ENCODE data around the gene CACNA1B.

Gene CACNA1B

GRCh38 chr9:137969685-137970084, 92.1 kb downstream of the CACNA1B start:
- Histone ChIP-seq H3K9me3 (ENCODE audit: insufficient read depth, low read length) (no peaks in the 10 kb centered on the region), H3K4me1 (ENCODE audit: insufficient read depth, insufficient read length) (peaks cover 3% of the 10 kb centered on the region), H3K9ac (ENCODE audit: insufficient read length, low read depth) (no peak overlapping the region), H3K36me3 (ENCODE audit: insufficient read depth, insufficient read length, low read length) (peaks cover 53% of the 10 kb centered on the region), H3K4me3 (ENCODE audit: insufficient read length, low read depth) (no peak overlapping the region), H3K27me3 (ENCODE audit: insufficient read depth, insufficient read length) (no peaks in the 10 kb centered on the region)
- TF ChIP-seq ZNF274 (IDR thresholded peaks at IDR 0.05; ENCODE audit: low read depth, low read length): no peak
- no peak for TF ChIP-seq SUZ12 (IDR thresholded peaks at IDR 0.05; ENCODE audit: extremely low read depth, insufficient read depth, insufficient read length)
- TF ChIP-seq YY1 (IDR thresholded peaks at IDR 0.05; ENCODE audit: insufficient read depth, insufficient read length): no peak
- DNase-seq (ENCODE audit: low read depth, low spot score): no peak

- H3K27me3 ChIP-seq (ENCODE audit: insufficient read depth, insufficient read length): no peaks in the 10 kb centered on the region
- no peak for DNase-seq (ENCODE audit: low read depth, low spot score)
- H3K36me3 ChIP-seq (ENCODE audit: insufficient read depth, insufficient read length, low read length): peaks cover 53% of the 10 kb centered on the region
- H3K9ac ChIP-seq (ENCODE audit: insufficient read length, low read depth): no peak overlapping the region
- H3K9me3 ChIP-seq (ENCODE audit: insufficient read depth, low read length): no peaks in the 10 kb centered on the region
- no peak overlapping the region for H3K4me3 ChIP-seq (ENCODE audit: insufficient read length, low read depth)
- TF ChIP-seq YY1 (IDR thresholded peaks at IDR 0.05; ENCODE audit: insufficient read depth, insufficient read length) (no peak), SUZ12 (IDR thresholded peaks at IDR 0.05; ENCODE audit: extremely low read depth, insufficient read depth, insufficient read length) (no peak), ZNF274 (IDR thresholded peaks at IDR 0.05; ENCODE audit: low read depth, low read length) (no peak)
- H3K4me1 ChIP-seq (ENCODE audit: insufficient read depth, insufficient read length): peaks cover 3% of the 10 kb centered on the region
These were observed 92.5 kb downstream of the CACNA1B start for GRCh38 chr9:137970098-137970497.

- Histone ChIP-seq H3K9ac (ENCODE audit: insufficient read length, low read depth) (no peak overlapping the region), H3K4me1 (ENCODE audit: insufficient read depth, insufficient read length) (peaks cover 3% of the 10 kb centered on the region), H3K9me3 (ENCODE audit: insufficient read depth, low read length) (no peaks in the 10 kb centered on the region), H3K27me3 (ENCODE audit: insufficient read depth, insufficient read length) (no peaks in the 10 kb centered on the region), H3K36me3 (ENCODE audit: insufficient read depth, insufficient read length, low read length) (peaks cover 60% of the 10 kb centered on the region), H3K4me3 (ENCODE audit: insufficient read length, low read depth) (no peak overlapping the region)
- no peak for DNase-seq (ENCODE audit: low read depth, low spot score)
- TF ChIP-seq SUZ12 (IDR thresholded peaks at IDR 0.05; ENCODE audit: extremely low read depth, insufficient read depth, insufficient read length): no peak
- TF ChIP-seq ZNF274 (IDR thresholded peaks at IDR 0.05; ENCODE audit: low read depth, low read length): no peak
- TF ChIP-seq YY1 (IDR thresholded peaks at IDR 0.05; ENCODE audit: insufficient read depth, insufficient read length): no peak
These were observed 93.3 kb downstream of the CACNA1B start for GRCh38 chr9:137970686-137971476.

GRCh38 chr9:137971477-137972138, 94.0 kb downstream of the CACNA1B start:
- Histone ChIP-seq H3K4me1 (ENCODE audit: insufficient read depth, insufficient read length) (peaks cover 3% of the 10 kb centered on the region), H3K9me3 (ENCODE audit: insufficient read depth, low read length) (no peaks in the 10 kb centered on the region), H3K4me3 (ENCODE audit: insufficient read length, low read depth) (no peak overlapping the region), H3K27me3 (ENCODE audit: insufficient read depth, insufficient read length) (no peaks in the 10 kb centered on the region), H3K36me3 (ENCODE audit: insufficient read depth, insufficient read length, low read length) (peaks cover 65% of the 10 kb centered on the region), H3K9ac (ENCODE audit: insufficient read length, low read depth) (no peak overlapping the region)
- no peak for DNase-seq (ENCODE audit: low read depth, low spot score)
- TF ChIP-seq ZNF274 (IDR thresholded peaks at IDR 0.05; ENCODE audit: low read depth, low read length): no peak
- TF ChIP-seq YY1 (IDR thresholded peaks at IDR 0.05; ENCODE audit: insufficient read depth, insufficient read length): no peak
- TF ChIP-seq SUZ12 (IDR thresholded peaks at IDR 0.05; ENCODE audit: extremely low read depth, insufficient read depth, insufficient read length): no peak

GRCh38 chr9:137972355-137972987, 94.9 kb downstream of the CACNA1B start:
- no peak for DNase-seq (ENCODE audit: low read depth, low spot score)

GRCh38 chr9:137972988-137973470, 95.4 kb downstream of the CACNA1B start:
- H3K4me1 ChIP-seq (ENCODE audit: insufficient read depth, insufficient read length): peaks cover 3% of the 10 kb centered on the region
- no peak for TF ChIP-seq YY1 (IDR thresholded peaks at IDR 0.05; ENCODE audit: insufficient read depth, insufficient read length)
- TF ChIP-seq ZNF274 (IDR thresholded peaks at IDR 0.05; ENCODE audit: low read depth, low read length): no peak
- no peak for TF ChIP-seq SUZ12 (IDR thresholded peaks at IDR 0.05; ENCODE audit: extremely low read depth, insufficient read depth, insufficient read length)
- DNase-seq (ENCODE audit: low read depth, low spot score): no peak

More at GRCh38 chr9:137972355-137972987, 94.9 kb downstream of the CACNA1B start:
- no peaks in the 10 kb centered on the region for H3K27me3 ChIP-seq (ENCODE audit: insufficient read depth, insufficient read length)
- H3K4me1 ChIP-seq (ENCODE audit: insufficient read depth, insufficient read length): peaks cover 3% of the 10 kb centered on the region
- H3K9ac ChIP-seq (ENCODE audit: insufficient read length, low read depth): no peak overlapping the region
- H3K4me3 ChIP-seq (ENCODE audit: insufficient read length, low read depth): no peak overlapping the region
- TF ChIP-seq ZNF274 (IDR thresholded peaks at IDR 0.05; ENCODE audit: low read depth, low read length) (no peak), SUZ12 (IDR thresholded peaks at IDR 0.05; ENCODE audit: extremely low read depth, insufficient read depth, insufficient read length) (no peak), YY1 (IDR thresholded peaks at IDR 0.05; ENCODE audit: insufficient read depth, insufficient read length) (no peak)
- no peaks in the 10 kb centered on the region for H3K9me3 ChIP-seq (ENCODE audit: insufficient read depth, low read length)
- peaks cover 61% of the 10 kb centered on the region for H3K36me3 ChIP-seq (ENCODE audit: insufficient read depth, insufficient read length, low read length)

More at GRCh38 chr9:137972988-137973470, 95.4 kb downstream of the CACNA1B start:
- H3K36me3 ChIP-seq (ENCODE audit: insufficient read depth, insufficient read length, low read length): peaks cover 65% of the 10 kb centered on the region
- no peak overlapping the region for H3K4me3 ChIP-seq (ENCODE audit: insufficient read length, low read depth)
- no peak overlapping the region for H3K9ac ChIP-seq (ENCODE audit: insufficient read length, low read depth)
- no peaks in the 10 kb centered on the region for H3K9me3 ChIP-seq (ENCODE audit: insufficient read depth, low read length)
- no peaks in the 10 kb centered on the region for H3K27me3 ChIP-seq (ENCODE audit: insufficient read depth, insufficient read length)
